ENCODE results near the gene NRDE2. TPM values are rescaled to one million over a fixed set of nuclear protein-coding genes. Genes with fewer than 3 reads are reported as not detected.
A peak's percentile ranks its signal among the peaks of the same experiment; 100 is the strongest.

NRDE2 gene
- total and polyA plus RNA-seq, 2 of the 4 experiments (the other 2 are of a cell fraction): 4.5 to 9.3 TPM

DNA sequence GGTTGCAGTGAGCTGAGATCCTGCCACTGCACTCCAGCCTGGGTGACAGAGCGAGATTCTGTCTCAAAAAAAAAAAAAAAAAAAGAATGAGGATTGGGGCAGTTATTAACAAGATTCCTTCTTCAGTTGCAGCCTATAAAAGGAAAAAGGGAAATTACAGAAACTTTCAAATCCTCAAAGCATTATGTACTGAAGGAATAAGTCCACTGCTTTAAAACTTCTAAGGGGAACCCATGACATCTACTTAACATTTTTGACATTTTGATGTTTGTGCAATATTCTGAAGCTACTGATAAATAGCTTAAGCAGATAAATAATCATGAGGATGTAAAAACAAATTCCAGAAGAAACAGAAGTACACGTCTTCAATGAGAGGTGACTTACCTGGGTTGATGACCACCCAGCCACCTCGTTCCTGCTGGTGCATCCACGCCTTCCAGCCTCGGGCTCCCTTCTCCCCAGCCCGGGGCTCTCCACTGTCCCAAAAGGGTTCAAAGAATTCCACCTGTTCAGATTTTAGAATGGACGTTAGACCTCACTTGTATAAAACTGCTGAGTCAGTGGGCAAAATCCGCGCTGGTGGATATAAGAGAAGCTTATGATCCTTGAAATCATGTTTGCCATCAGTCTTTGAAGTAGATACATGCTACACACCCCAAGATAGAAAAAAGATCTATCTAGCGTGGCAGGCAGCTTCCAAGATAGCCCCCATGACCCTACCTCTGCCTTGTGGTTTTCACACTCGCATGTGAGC lies 33.7 kb downstream of the NRDE2 start:
- dilution Hi-C loops (cut with HindIII; ENCODE audit: low sequenced_read_pairs, unreplicated experiment) (no loop called here), intact Hi-C loops (cut with micrococcal nuclease) (no loop called here), in situ Hi-C loops (cut with MboI; ENCODE audit: low sequenced_read_pairs) (loop anchor here (25.0 kb wide), 1 partner anchor 864 kb away; no protein-coding TSS in a partner anchor)
- Histone ChIP-seq H3K23ac (ENCODE audit: low read depth, low read length) (no peak overlapping the region), H4K91ac (ENCODE audit: insufficient read depth, low read depth, low read length) (no peak overlapping the region), H2BK120ac (ENCODE audit: low read depth, low read length) (no peak overlapping the region), H4K20me1 (ENCODE audit: insufficient read depth, low read length) (no peaks in the 10 kb centered on the region), H3K56ac (ENCODE audit: extremely low read depth, insufficient read depth, low read length) (no peak overlapping the region), H3K4me1 (ENCODE audit: control insufficient read depth, insufficient read depth, low read length) (peaks cover 3% of the 10 kb centered on the region; the same call in 1 of the 2 replicates), H4K8ac (ENCODE audit: low read depth in 2 of 2, low read length in 2 of 2) (no peak overlapping the region), H3K79me1 (ENCODE audit: low read depth in 1 of 2, low read length in 2 of 2) (peaks cover 0 to 10% of the 10 kb centered on the region in 2 experiments; a peak in 3 of 4 replicates), H3K4ac (ENCODE audit: low read depth, low read length) (no peak overlapping the region), H2AK5ac (ENCODE audit: low read depth, low read length) (no peak overlapping the region), H3K14ac (replicated peaks; ENCODE audit: low read depth, low read length) (no peak overlapping the region), H3K27me3 (ENCODE audit: control insufficient read depth, insufficient read depth, low read length) (no peaks in the 10 kb centered on the region), H4K5ac (ENCODE audit: low read depth, low read length) (no peak overlapping the region), H3K9me1 (ENCODE audit: insufficient read depth, low read length) (peaks cover 7% of the 10 kb centered on the region; the same call in 1 of the 2 replicates), H2BK20ac (ENCODE audit: low read depth, low read length) (no peak overlapping the region), H3K27ac (ENCODE audit: insufficient read depth, low read length) (no peak overlapping the region), H3K9ac (ENCODE audit: low read depth, low read length) (no peak overlapping the region), H2AK9ac (replicated peaks; ENCODE audit: low read depth, low read length, poor library complexity) (no peak overlapping the region), H3K9me3 (ENCODE audit: control insufficient read depth, insufficient read depth, low read length) (no peaks in the 10 kb centered on the region; the same call in 1 of the 2 replicates), H3K36me3 (ENCODE audit: control insufficient read depth, insufficient read depth, low read length) (peaks cover 9% of the 10 kb centered on the region), H3K4me2 (ENCODE audit: low read depth, low read length) (no peak overlapping the region), H2BK5ac (ENCODE audit: low read depth, low read length, poor library complexity, severe bottlenecking) (no peak overlapping the region), H3K4me3 (ENCODE audit: insufficient read depth, low read depth, low read length) (no peak overlapping the region), H2BK15ac (ENCODE audit: low read depth, low read length) (no peak overlapping the region), H3K18ac (ENCODE audit: low read depth, low read length) (no peak overlapping the region), H2AFZ (replicated peaks; ENCODE audit: low read length, poor library complexity) (no peak overlapping the region)
- TF ChIP-seq, protein P1, sequence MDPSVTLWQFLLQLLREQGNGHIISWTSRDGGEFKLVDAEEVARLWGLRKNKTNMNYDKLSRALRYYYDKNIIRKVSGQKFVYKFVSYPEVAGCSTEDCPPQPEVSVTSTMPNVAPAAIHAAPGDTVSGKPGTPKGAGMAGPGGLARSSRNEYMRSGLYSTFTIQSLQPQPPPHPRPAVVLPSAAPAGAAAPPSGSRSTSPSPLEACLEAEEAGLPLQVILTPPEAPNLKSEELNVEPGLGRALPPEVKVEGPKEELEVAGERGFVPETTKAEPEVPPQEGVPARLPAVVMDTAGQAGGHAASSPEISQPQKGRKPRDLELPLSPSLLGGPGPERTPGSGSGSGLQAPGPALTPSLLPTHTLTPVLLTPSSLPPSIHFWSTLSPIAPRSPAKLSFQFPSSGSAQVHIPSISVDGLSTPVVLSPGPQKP (IDR thresholded peaks at IDR 0.05; ENCODE audit: borderline replicate concordance, low read depth, low read length): no peak
- peak; percentile 56 for TF ChIP-seq MAFK (IDR thresholded peaks at IDR 0.05; ENCODE audit: low read depth, low read length)
- ChIA-PET POLR2A (ENCODE audit: unreplicated experiment) (interaction anchor here (0.6 kb wide), 1 partner anchor 99 kb away, joined by 6 read pairs; the partner anchor contains the start of gene CALM1), CTCF (interaction anchor here (0.7 to 1.8 kb wide), 2 partner anchors 9 to 1655 kb away, joined by 5 to 7 read pairs; no protein-coding TSS in a partner anchor)
- ATAC-seq (ENCODE audit: low read depth): no peak
- no peak for DNase-seq
- no TSS peak for BruUV-seq (replicated peaks)
- no CpG with 5 or more reads among the region's 11 CpGs for WGBS, 2 experiments (ENCODE audit: extremely low coverage in 2 of 2, insufficient read length in 1 of 2)

Measured in IMR-90 (cell line).